Hepatocyte (in vitro differentiated cells): ENCODE measurements around the gene HDX.

Experiments used
- CTCF ChIP-seq: fragments of 200-600 bp; sonication (generic); IDR thresholded peaks from 2 replicates; pipeline ENCODE4 v1.5.1; 2016; ENCODE audit warnings: antibody characterized with exemption, mild to moderate bottlenecking; ENCODE audit not compliant: poor library complexity
- EZH2phosphoT487 ChIP-seq: fragments of 200-600 bp; sonication (generic); IDR thresholded peaks from one replicate; pipeline ENCODE4 v1.6.1; 2018; ENCODE audit warnings: antibody characterized with exemption, mild to moderate bottlenecking, low read depth, moderate library complexity; ENCODE audit not compliant: unreplicated experiment, severe bottlenecking

- TF ChIP-seq CTCF, result no peak
- no peak for TF ChIP-seq EZH2phosphoT487
These were observed 165.6 kb downstream of the HDX start for GRCh38 chrX:84336646-84337045.
